ENCODE data around the gene BHLHE23. TPM values are rescaled to one million over a fixed set of nuclear protein-coding genes. Genes with fewer than 3 reads are reported as not detected.

The BHLHE23 gene
- total RNA-seq, 2 experiments from 2014 or later: not detected

- ATAC-seq (no peak), DNase-seq (no peak)
- Mint-ChIP-seq H3K4me3 (no peak overlapping the region), H3K4me1 (ENCODE audit: low read depth) (peaks cover 48% of the 10 kb centered on the region), H3K9me3 (ENCODE audit: insufficient read depth) (no peaks in the 10 kb centered on the region), H3K27ac (no peak overlapping the region), H3K36me3 (ENCODE audit: low read depth) (no peaks in the 10 kb centered on the region), H3K27me3 (ENCODE audit: low read depth) (peaks cover 48% of the 10 kb centered on the region)
- POLR2A ChIA-PET: interaction anchor here (1.0 kb wide), 1 partner anchor 15 kb away, joined by 3 read pairs; no protein-coding TSS in a partner anchor
- CTCF ChIA-PET: interaction anchor here (0.9 to 2.5 kb wide), 4 partner anchors 25 to 89 kb away, joined by 3 to 11 read pairs (median 4); no protein-coding TSS in a partner anchor
Measured at GRCh38 chr20:62979876-62980373, 26.8 kb downstream of the BHLHE23 start.

DNA sequence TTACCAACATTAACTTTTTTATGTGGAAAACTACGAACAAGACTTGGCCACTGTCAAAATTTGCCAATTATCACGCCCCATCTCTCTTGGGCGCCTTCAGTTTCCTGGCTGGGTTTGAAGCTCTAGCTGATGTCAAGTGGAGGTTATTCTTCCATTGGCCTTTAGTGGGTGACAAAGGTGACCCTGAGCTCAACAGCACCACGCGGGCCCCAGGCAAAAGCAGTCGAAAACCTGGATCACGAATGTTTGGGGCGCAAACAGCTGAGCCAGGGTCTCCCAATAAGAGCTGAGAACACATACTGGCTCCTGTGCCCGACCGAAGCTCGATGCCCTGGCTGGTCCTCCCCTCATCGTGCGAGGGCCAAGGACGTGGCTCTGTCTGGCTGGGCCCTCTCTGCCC, 27.5 kb downstream of the BHLHE23 start:
- no peak overlapping the region for H3K4me3 Mint-ChIP-seq
- POLR2A ChIA-PET: interaction anchor here (1.0 kb wide), 1 partner anchor 15 kb away, joined by 3 read pairs; no protein-coding TSS in a partner anchor
- ATAC-seq (no peak), DNase-seq (no peak)
- H3K27me3 Mint-ChIP-seq (ENCODE audit: low read depth): peaks cover 49% of the 10 kb centered on the region
- H3K4me1 Mint-ChIP-seq (ENCODE audit: low read depth): peaks cover 48% of the 10 kb centered on the region
- CTCF ChIA-PET: interaction anchor here (0.9 to 2.5 kb wide), 4 partner anchors 24 to 89 kb away, joined by 3 to 11 read pairs (median 4); no protein-coding TSS in a partner anchor
- no peaks in the 10 kb centered on the region for H3K9me3 Mint-ChIP-seq (ENCODE audit: insufficient read depth)
- H3K27ac Mint-ChIP-seq: no peak overlapping the region
- no peaks in the 10 kb centered on the region for H3K36me3 Mint-ChIP-seq (ENCODE audit: low read depth)

DNA sequence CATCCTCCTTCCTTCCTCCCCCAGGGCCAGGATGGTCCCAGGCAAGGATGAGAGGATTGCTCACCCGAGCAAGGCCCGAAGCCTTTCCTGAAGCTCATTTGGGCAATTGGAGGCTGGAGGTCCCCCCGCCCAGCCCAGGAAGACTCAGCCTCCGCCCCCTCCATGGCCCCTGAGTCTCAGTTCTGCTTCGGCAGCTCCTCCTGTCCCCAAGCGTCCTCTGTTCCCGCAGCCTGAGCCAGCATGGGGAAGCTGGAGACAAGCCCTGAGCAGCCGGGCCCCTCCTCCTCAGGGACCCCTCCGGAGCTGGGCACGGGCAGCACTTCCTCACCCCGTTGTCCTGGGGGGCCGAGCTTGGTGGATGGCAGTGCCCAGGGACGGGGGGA, 28.2 kb downstream of the BHLHE23 start:
- no peaks in the 10 kb centered on the region for H3K9me3 Mint-ChIP-seq (ENCODE audit: insufficient read depth)
- H3K27ac Mint-ChIP-seq: no peak overlapping the region
- ChIA-PET CTCF (interaction anchor here (1.0 to 2.5 kb wide), 4 partner anchors 24 to 30 kb away, joined by 3 to 11 read pairs (median 4); partner anchors contain the start of gene BHLHE23), POLR2A (interaction anchor here (0.6 to 1.2 kb wide), 4 partner anchors 21 to 40 kb away, joined by 3 to 5 read pairs (median 3); partner anchors contain the start of gene GID8)
- no peaks in the 10 kb centered on the region for H3K36me3 Mint-ChIP-seq (ENCODE audit: low read depth)
- H3K27me3 Mint-ChIP-seq (ENCODE audit: low read depth): peaks cover 52% of the 10 kb centered on the region
- DNase-seq (no peak), ATAC-seq (no peak)
- peak overlapping the region; percentile 12 for H3K4me3 Mint-ChIP-seq
- H3K4me1 Mint-ChIP-seq (ENCODE audit: low read depth): peaks cover 48% of the 10 kb centered on the region

DNA sequence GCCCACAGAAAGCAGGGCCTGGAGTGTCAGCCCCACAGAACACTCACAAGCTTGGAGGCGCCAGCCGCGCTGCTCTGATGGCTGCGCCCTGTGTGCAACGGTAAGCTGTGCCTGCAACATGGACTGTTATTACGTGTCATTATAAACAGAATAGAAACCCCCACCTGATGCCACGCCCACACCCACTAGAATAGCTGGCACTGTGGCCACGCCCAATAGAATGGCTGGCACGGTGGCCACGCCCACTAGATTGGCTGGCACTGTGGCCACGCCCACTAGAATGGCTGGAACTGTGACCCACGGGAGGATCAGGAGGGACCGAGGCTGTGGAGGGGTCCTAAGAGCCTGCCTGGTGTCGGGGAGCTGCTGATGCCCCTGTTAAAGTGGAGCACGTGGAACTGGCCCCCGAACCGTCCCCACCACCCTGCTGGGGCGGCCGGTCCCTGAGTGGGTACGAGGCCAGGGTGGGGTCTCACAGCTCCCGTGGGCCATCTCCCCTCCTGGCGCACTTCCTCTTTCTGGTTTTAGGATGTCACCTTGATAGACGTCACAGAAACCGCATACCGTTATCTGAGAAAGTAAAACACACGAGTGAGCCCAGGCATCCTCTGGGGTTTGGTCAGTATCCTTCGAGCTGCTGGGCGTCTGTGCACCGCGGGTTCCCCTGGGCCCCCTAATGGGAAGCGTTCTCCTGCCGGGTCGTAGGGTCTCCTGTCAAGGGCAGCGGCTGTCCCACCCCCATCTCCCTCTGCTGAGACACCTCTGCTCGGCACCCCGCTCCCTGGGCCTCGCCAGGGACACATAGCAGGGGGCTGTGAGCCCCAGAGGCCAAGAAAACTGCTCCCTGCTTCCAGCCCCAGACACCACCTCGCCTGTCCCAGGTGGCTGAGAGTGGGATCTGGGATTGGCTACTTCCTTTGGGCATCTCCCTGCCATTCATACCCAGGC, 28.9 kb downstream of the BHLHE23 start:
- Mint-ChIP-seq H3K4me1 (ENCODE audit: low read depth) (peaks cover 47% of the 10 kb centered on the region), H3K4me3 (peak overlapping the region; percentile 12), H3K36me3 (ENCODE audit: low read depth) (no peaks in the 10 kb centered on the region), H3K27me3 (ENCODE audit: low read depth) (peaks cover 56% of the 10 kb centered on the region), H3K9me3 (ENCODE audit: insufficient read depth) (no peaks in the 10 kb centered on the region), H3K27ac (peak overlapping the region; percentile 46)
- POLR2A ChIA-PET: interaction anchor here (0.6 to 1.2 kb wide), 4 partner anchors 22 to 40 kb away, joined by 3 to 5 read pairs (median 3); partner anchors contain the start of gene GID8
- ATAC-seq: peak; percentile 57
- CTCF ChIA-PET: interaction anchor here (1.0 to 2.1 kb wide), 4 partner anchors 25 to 59 kb away, joined by 3 to 13 read pairs (median 5); partner anchors contain the start of gene BHLHE23
- DNase-seq: peak; percentile 71

- Mint-ChIP-seq H3K27me3 (ENCODE audit: low read depth) (peaks cover 64% of the 10 kb centered on the region), H3K9me3 (ENCODE audit: insufficient read depth) (no peaks in the 10 kb centered on the region), H3K36me3 (ENCODE audit: low read depth) (no peaks in the 10 kb centered on the region), H3K4me3 (no peak overlapping the region), H3K4me1 (ENCODE audit: low read depth) (peaks cover 45% of the 10 kb centered on the region), H3K27ac (no peak overlapping the region)
- ATAC-seq (no peak), DNase-seq (no peak)
- ChIA-PET CTCF (interaction anchor here (1.7 to 2.1 kb wide), 2 partner anchors 32 to 58 kb away, joined by 6 to 13 read pairs; no protein-coding TSS in a partner anchor), POLR2A (interaction anchor here (0.7 kb wide), 1 partner anchor 169 kb away, joined by 3 read pairs; no protein-coding TSS in a partner anchor)
Measured at GRCh38 chr20:62976886-62977285, 29.9 kb downstream of the BHLHE23 start.

DNA sequence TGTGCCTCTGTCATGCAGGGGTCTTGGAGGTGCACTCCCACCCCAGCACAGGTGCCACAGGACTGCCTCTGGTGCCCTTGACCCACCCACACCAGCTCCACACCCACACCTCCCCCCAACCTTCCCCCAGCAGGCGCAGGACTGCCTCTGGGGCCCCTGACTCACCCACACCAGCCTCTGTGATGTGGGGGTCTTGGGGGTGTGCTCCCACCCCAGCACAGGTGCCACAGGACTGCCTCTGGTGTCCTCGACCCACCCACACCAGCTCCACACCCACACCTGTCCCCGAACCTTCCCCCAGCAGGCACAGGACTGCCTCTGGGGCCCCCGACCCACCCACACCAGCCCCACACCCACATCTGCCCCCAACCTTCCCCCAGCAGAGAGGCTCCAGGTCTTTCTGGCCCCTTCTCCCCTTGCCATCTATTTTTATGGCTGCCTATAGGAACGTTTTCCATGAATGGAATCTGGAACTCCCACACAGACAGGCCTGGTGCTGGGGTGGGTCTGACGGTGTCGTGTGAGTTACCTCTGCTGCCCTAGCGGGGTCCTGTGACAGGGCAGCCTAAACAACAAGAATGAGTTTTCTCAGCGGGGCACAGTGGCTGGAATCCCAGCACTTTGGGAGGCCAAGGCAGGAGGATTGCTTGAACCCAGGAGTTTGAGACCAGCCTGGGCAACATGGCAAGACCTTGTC, 30.8 kb downstream of the BHLHE23 start:
- no peak overlapping the region for H3K27ac Mint-ChIP-seq
- peaks cover 39% of the 10 kb centered on the region for H3K4me1 Mint-ChIP-seq (ENCODE audit: low read depth)
- H3K4me3 Mint-ChIP-seq: no peak overlapping the region
- no peaks in the 10 kb centered on the region for H3K9me3 Mint-ChIP-seq (ENCODE audit: insufficient read depth)
- no peak for ATAC-seq
- DNase-seq: no peak
- ChIA-PET CTCF (interaction anchor here (0.6 to 2.1 kb wide), 3 partner anchors 26 to 164 kb away, joined by 3 to 13 read pairs (median 6); no protein-coding TSS in a partner anchor), POLR2A (interaction anchor here (0.7 to 1.0 kb wide), 2 partner anchors 33 to 168 kb away, joined by 3 to 5 read pairs; no protein-coding TSS in a partner anchor)
- no peaks in the 10 kb centered on the region for H3K36me3 Mint-ChIP-seq (ENCODE audit: low read depth)
- H3K27me3 Mint-ChIP-seq (ENCODE audit: low read depth): peaks cover 65% of the 10 kb centered on the region

DNA sequence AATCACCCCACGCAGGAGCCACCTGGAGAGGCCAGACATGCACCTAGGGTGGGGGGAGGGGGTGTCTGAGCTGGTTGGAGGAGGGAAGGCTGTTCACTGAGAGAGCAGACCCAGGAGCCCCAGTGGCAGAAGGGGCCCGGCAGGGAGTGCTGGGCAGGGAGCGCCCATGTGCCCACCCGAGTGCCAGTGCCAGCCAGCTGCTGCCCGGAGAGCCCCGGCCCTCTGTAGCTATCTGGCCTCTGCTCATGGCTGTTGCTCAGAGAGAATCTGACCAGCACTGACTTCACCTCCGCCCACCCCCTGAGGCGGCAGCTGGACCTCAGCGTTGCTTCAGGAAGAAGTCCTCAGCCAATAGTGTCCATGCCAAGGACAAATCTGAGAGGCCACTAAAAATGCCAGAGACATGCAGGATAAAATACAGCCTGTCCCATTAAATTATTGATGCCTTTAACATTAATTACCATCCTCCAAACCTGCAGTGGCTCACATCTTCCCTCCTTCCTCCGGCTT, 31.5 kb downstream of the BHLHE23 start:
- no peak for ATAC-seq
- no peak for DNase-seq
- Mint-ChIP-seq H3K9me3 (ENCODE audit: insufficient read depth) (no peaks in the 10 kb centered on the region), H3K27me3 (ENCODE audit: low read depth) (peaks cover 60% of the 10 kb centered on the region), H3K4me1 (ENCODE audit: low read depth) (peaks cover 35% of the 10 kb centered on the region), H3K27ac (no peak overlapping the region), H3K4me3 (no peak overlapping the region), H3K36me3 (ENCODE audit: low read depth) (no peaks in the 10 kb centered on the region)
- ChIA-PET POLR2A (interaction anchor here (1.0 kb wide), 1 partner anchor 33 kb away, joined by 5 read pairs; no protein-coding TSS in a partner anchor), CTCF (interaction anchor here (1.1 to 2.1 kb wide), 3 partner anchors 16 to 26 kb away, joined by 3 to 6 read pairs (median 3); no protein-coding TSS in a partner anchor)

DNA sequence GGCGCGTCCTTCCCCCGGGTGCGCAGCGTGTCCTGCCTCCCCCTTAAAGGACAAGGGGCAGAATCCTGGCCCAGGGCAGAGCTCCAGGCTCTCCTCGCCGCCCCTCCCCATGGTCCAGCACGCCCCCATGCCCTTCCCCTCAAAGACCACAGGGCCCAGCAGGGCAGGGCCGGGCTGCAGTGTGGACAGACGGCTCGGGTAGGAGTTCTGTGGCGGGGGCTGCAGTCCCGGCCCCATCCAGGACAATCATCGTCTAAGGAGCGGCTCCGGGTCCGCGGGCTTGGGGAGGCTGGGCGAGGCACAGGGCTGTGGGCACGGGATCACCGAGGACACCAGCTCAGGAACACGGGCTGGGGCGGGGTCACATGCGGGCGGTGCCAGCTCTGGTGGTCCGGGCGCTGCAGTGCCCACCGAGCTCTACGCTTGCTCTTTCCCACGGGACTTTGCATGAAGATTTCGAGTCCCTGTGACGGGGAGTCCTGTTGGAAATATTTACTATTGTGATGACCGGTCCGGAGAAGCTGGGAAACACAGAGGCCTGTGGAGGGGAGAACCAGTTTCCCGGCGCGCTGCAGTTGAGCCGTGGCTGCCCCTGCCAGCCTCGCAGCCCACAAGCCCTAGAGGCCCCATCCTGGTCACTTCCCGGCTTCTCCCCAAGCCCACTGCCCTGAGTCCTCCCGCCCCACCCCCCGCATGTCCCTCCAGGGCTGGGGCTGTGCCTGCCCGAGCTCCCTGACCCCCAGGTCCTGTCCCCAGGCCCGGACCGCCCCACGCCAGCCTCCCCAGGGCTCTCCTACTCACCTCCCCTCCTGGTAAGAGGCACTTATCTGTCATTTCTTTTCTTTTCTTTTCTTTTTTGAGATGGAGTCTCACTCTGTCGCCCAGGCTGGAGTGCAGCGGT, 33.7 kb downstream of the BHLHE23 start:
- Mint-ChIP-seq H3K4me1 (ENCODE audit: low read depth) (peaks cover 18% of the 10 kb centered on the region), H3K27ac (no peak overlapping the region), H3K27me3 (ENCODE audit: low read depth) (peaks cover 42% of the 10 kb centered on the region), H3K4me3 (no peak overlapping the region), H3K9me3 (ENCODE audit: insufficient read depth) (no peaks in the 10 kb centered on the region), H3K36me3 (ENCODE audit: low read depth) (no peaks in the 10 kb centered on the region)
- DNase-seq (no peak), ATAC-seq (no peak)
- CTCF ChIA-PET: interaction anchor here (0.6 to 3.7 kb wide), 23 partner anchors 9 to 250 kb away, joined by 3 to 56 read pairs (median 4); partner anchors contain the start of genes BHLHE23 and TCFL5
- POLR2A ChIA-PET: interaction anchor here (1.0 to 1.2 kb wide), 3 partner anchors 24 to 36 kb away, joined by 3 to 7 read pairs (median 3); no protein-coding TSS in a partner anchor

GRCh38 chr20:62971950-62972844, 34.6 kb downstream of the BHLHE23 start:
- Mint-ChIP-seq H3K36me3 (ENCODE audit: low read depth) (no peaks in the 10 kb centered on the region), H3K9me3 (ENCODE audit: insufficient read depth) (no peaks in the 10 kb centered on the region), H3K27ac (no peak overlapping the region), H3K4me3 (peak overlapping the region; percentile 19), H3K27me3 (ENCODE audit: low read depth) (peaks cover 42% of the 10 kb centered on the region), H3K4me1 (ENCODE audit: low read depth) (peaks cover 11% of the 10 kb centered on the region)
- ATAC-seq (peak; percentile 97), DNase-seq (peak; percentile 90)
- CTCF ChIA-PET: interaction anchor here (0.6 to 3.7 kb wide), 24 partner anchors 9 to 251 kb away, joined by 3 to 56 read pairs (median 4); partner anchors contain the start of genes BHLHE23 and TCFL5
- POLR2A ChIA-PET: interaction anchor here (1.0 to 1.2 kb wide), 3 partner anchors 23 to 37 kb away, joined by 3 to 7 read pairs (median 3); no protein-coding TSS in a partner anchor
